Neutrophil (primary cell): ENCODE measurements around the gene RNGTT.
"Not testable (repeated sequence)": the region's sequence is repeated elsewhere in the genome, so short reads cannot be mapped to it uniquely, and the experiment has no call there.

Source experiments
- H3K27ac ChIP-seq: fragments of 200-600 bp; sonication (generic); 2 replicates; pipeline ENCODE4 v1.5.1; 2016; ENCODE audit warnings: mild to moderate bottlenecking, moderate library complexity
- H3K27me3 ChIP-seq: fragments of 200-600 bp; sonication (generic); 2 replicates; pipeline ENCODE4 v1.6.0; 2016; ENCODE audit warnings: mild to moderate bottlenecking
- H3K36me3 ChIP-seq: fragments of 200-600 bp; sonication (generic); 2 replicates; pipeline ENCODE4 v1.5.1; 2017
- H3K4me1 ChIP-seq, 2 experiments: fragments of 200-600 bp in 1 of 2; sonication (generic) in 1 of 2; 1 replicate in 1 of 2; 2 replicates in 1 of 2; pipeline versions ENCODE4 v1.5.1 to v1.6.1; 2013 to 2016; ENCODE audit warnings: low read depth in 1 of 2, low read length in 1 of 2, mild to moderate bottlenecking in 1 of 2, moderate library complexity in 1 of 2; ENCODE audit not compliant: control insufficient read depth in 1 of 2, insufficient read depth in 1 of 2
- H3K4me3 ChIP-seq, 2 experiments: fragments of 200-600 bp in 1 of 2; sonication (generic) in 1 of 2; 1 replicate in 1 of 2; 2 replicates in 1 of 2; pipeline ENCODE4 v1.5.1; 2013 to 2016; ENCODE audit warnings: low read depth in 1 of 2, low read length in 1 of 2, mild to moderate bottlenecking in 1 of 2, moderate library complexity in 1 of 2
- H3K9me3 ChIP-seq: fragments of 200-600 bp; sonication (generic); 2 replicates; pipeline ENCODE4 v1.5.1; 2016
- CTCF ChIP-seq: fragments of 200-600 bp; sonication (generic); IDR thresholded peaks from 2 replicates; pipeline ENCODE4 v1.5.1; 2016; ENCODE audit warnings: antibody characterized with exemption

The RNGTT gene

GRCh38 chr6:88989215-88989614 lies 25.8 kb upstream of the RNGTT start:
- Histone ChIP-seq H3K36me3 (no peaks in the 10 kb centered on the region), H3K9me3 (no peaks in the 10 kb centered on the region), H3K4me3 (no peak overlapping the region), H3K4me1 (peaks cover 3 to 6% of the 10 kb centered on the region in 2 experiments), H3K27me3 (no peaks in the 10 kb centered on the region), H3K27ac (no peak overlapping the region)
- TF ChIP-seq CTCF = no peak

- Histone ChIP-seq H3K27ac (no peak overlapping the region), H3K4me1 (no peaks in the 10 kb centered on the region), H3K27me3 (no peaks in the 10 kb centered on the region), H3K9me3 (no peaks in the 10 kb centered on the region), H3K36me3 (no peaks in the 10 kb centered on the region), H3K4me3 (no peak overlapping the region)
- TF ChIP-seq CTCF = no peak
These were observed 24.5 kb upstream of the RNGTT start for GRCh38 chr6:88987922-88988321.

GRCh38 chr6:88985901-88986300 lies 22.5 kb upstream of the RNGTT start:
- no peaks in the 10 kb centered on the region for H3K36me3 ChIP-seq
- H3K27me3 ChIP-seq = no peaks in the 10 kb centered on the region
- no peak overlapping the region for H3K27ac ChIP-seq
- no peaks in the 10 kb centered on the region for H3K4me1 ChIP-seq
- H3K9me3 ChIP-seq = no peaks in the 10 kb centered on the region
- H3K4me3 ChIP-seq = no peak overlapping the region
- no peak for TF ChIP-seq CTCF

DNA sequence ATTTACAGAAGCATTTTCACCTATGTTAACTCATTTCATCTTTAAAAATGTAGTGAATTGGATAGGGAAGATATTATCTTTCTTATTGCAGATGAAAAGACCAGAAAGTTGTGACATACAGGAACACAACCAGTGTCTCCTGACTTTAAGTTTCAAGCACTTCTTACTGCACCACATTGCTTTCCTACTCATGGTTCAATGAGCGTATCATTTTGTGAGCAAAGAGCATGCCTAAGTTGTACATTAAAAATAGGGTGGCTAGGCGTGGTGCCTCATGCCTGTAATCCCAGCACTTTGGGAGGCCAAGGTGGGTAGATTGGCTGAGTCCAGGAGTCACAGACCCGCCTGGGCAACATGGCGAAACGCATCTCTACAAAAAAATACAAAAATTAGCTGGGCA lies 21.2 kb upstream of the RNGTT start:
- TF ChIP-seq CTCF = no peak
- Histone ChIP-seq H3K27ac (no peak overlapping the region), H3K4me3 (no peak overlapping the region), H3K36me3 (no peaks in the 10 kb centered on the region), H3K27me3 (no peaks in the 10 kb centered on the region), H3K4me1 (no peaks in the 10 kb centered on the region), H3K9me3 (no peaks in the 10 kb centered on the region)

DNA sequence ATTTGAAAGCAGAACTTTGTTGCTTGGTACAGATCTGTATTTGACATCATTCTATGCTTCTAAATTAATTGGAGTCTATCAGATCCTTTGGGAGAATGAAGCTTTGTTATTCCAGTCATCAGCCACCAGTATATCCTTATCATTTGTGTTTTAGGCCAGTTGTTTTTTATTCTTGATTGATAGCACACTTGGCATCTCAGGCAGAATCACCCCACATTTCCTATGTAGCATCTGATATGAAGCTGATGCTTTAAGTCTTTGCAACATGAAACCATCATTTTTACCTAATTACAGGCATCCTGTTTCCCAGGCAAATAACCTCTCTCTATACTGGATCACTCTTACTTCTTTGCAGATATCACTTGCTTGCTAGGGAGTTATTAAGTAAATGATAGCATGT lies 20.7 kb upstream of the RNGTT start:
- no peak overlapping the region for H3K4me3 ChIP-seq
- no peaks in the 10 kb centered on the region for H3K9me3 ChIP-seq
- TF ChIP-seq CTCF = no peak
- H3K4me1 ChIP-seq = no peaks in the 10 kb centered on the region
- no peaks in the 10 kb centered on the region for H3K36me3 ChIP-seq
- H3K27me3 ChIP-seq = no peaks in the 10 kb centered on the region
- H3K27ac ChIP-seq = no peak overlapping the region

- no peaks in the 10 kb centered on the region for H3K9me3 ChIP-seq
- TF ChIP-seq CTCF = peak; percentile 47
- no peaks in the 10 kb centered on the region for H3K36me3 ChIP-seq
- H3K27ac ChIP-seq = no peak overlapping the region
- no peaks in the 10 kb centered on the region for H3K4me1 ChIP-seq
- no peak overlapping the region for H3K4me3 ChIP-seq
- no peaks in the 10 kb centered on the region for H3K27me3 ChIP-seq
These were observed 20.1 kb upstream of the RNGTT start for GRCh38 chr6:88983532-88983931.

GRCh38 chr6:88983129-88983528 lies 19.7 kb upstream of the RNGTT start:
- not testable (repeated sequence) for H3K27me3 ChIP-seq, H3K4me3 ChIP-seq, H3K9me3 ChIP-seq, H3K36me3 ChIP-seq, H3K27ac ChIP-seq, H3K4me1 ChIP-seq
